Effector CD8-positive, alpha-beta T cell (primary cell): ENCODE results near the gene XXYLT1.
"Not testable (repeated sequence)": the region's sequence is repeated elsewhere in the genome, so short reads cannot be mapped to it uniquely, and the experiment has no call there.

Source experiments
- DNase-seq: peaks from one replicate; lab custom pipeline; 2025; lab: John Stamatoyannopoulos, UW

The XXYLT1 gene

DNA sequence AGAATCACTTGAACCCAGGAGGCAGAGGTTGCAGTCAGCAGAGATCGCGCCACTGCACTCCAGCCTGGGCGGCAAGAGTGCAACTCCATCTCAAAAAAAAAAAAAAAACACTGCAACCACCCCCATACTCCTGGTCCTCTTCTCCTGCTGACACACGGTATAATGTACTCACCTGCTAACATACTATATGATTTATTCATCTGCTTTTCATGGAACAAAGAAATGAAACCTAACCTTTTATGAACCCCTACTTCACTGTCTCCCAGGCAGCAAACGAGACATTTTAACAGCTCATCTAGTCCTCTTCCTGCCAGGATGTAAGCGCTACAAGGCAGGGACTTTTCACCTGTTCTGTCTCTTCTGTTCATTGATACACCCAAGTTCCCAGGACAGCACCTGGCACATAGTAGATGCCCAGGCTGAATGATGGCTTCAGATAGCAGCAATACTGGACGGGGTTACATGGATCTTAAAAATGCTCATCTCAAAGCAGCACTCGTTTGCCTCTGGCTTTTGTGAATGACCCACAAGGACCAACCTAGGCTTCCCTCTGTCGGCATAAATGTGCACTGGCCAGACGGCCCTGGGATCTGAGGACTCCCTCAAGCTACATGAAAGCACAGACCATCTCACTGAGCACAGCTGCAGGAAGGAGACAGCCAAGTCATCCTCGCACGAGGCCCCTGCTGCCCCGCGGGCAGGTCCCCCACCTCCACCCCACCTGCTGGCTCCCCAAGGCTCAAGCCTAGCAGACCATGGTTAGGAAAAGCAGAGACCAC, 20.3 kb downstream of the XXYLT1 start:
- no peak for DNase-seq

- no peak for DNase-seq
These were observed 21.0 kb downstream of the XXYLT1 start for GRCh38 chr3:195249858-195250464.

DNA sequence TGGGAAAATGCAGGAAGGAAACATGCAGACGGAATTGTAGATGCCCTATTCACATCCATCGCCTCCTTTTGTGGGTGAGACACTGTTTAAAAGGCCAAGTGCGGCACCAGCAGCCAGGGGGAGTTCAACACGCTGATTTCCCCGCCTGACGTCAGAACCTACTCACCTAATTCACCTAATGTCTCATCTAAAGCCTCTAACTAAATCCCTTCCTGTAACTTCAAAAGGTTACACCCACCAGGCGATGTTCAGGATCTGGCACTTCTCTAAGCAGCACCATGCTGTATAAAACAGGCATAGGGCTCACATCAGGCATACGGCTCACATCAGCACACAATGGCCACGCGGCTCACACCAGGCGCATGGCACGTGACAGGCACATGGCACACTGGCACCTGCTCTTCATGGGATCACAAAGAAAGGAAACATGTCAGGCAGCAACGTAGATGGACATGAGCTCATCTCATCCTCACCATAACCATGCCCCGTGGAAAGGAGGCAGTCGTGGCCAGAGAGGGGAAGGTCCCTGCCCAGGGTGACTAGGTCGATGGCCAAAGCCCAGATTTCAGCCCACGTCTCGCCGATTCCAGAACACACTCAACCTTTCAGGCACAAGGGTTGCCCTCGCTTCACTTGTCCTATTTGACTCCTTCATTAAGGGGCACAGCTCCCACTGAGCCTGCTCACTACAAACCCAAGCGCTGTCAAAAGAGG, 21.7 kb downstream of the XXYLT1 start:
- no peak for DNase-seq

GRCh38 chr3:195248281-195248680, 22.7 kb downstream of the XXYLT1 start:
- DNase-seq, result no peak

GRCh38 chr3:195247863-195248189, 23.1 kb downstream of the XXYLT1 start:
- DNase-seq, result no peak

DNA sequence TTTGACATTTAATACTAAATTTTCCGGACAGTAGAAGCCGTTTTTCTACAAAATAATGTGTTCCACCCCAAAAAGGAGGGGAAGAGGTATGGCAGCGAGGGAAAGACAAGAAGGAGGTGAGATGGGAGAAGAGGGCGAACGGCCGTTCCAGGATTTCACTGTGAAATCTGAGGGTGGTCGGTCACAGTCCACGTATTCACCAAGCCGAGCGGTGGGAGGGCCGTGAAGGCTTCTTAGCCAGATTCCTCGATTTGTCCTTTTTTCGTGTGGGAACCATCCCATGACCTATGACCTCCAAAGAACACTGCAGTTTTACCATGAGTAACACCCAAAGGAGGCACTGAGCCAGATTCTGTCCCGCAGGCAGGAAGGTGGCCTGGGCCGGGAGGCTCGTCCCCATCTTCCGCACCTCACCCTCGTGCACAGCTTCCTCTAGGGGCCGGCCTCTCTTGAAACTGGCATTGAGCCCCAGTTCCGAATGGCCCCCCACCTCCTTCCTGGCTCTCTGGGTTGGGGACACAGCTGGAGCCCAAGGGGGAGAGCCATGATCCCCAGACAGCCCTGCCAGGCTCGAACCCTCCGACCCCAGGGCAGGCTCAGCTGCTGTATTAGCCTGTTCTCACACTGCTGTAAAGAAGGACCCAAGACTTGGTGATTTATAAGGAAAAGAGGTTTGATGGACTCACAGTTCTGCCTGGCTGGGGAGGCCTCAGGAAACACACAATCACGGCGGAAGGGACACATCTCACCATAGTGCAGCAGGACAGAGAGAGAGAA, 23.7 kb downstream of the XXYLT1 start:
- no peak for DNase-seq

GRCh38 chr3:195246581-195246995, 24.4 kb downstream of the XXYLT1 start:
- no peak for DNase-seq

GRCh38 chr3:195245531-195245951, 25.4 kb downstream of the XXYLT1 start:
- DNase-seq, result no peak

GRCh38 chr3:195241592-195242355, 29.2 kb downstream of the XXYLT1 start:
- no peak for DNase-seq

DNA sequence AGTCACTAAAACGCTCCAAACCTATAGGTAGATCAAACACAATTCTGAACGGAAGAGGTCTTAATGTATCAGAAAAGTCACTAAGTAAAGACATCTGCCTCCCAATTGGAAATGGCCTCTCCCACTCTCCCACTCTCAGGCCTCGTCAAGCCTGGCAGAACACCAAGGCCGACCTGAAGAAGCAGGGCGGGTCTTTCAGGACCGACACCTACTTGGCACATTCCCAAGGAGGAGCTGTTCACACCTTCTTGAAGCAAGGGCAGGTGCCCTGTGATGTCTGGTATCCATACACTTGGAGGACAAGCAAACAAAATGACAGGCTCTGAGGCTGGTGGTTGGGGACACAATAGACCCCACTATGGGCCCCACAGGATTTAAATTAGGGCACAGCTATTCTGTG, 30.0 kb downstream of the XXYLT1 start:
- no peak for DNase-seq

- no peak for DNase-seq
These were observed 30.7 kb downstream of the XXYLT1 start for GRCh38 chr3:195240171-195240701.

DNA sequence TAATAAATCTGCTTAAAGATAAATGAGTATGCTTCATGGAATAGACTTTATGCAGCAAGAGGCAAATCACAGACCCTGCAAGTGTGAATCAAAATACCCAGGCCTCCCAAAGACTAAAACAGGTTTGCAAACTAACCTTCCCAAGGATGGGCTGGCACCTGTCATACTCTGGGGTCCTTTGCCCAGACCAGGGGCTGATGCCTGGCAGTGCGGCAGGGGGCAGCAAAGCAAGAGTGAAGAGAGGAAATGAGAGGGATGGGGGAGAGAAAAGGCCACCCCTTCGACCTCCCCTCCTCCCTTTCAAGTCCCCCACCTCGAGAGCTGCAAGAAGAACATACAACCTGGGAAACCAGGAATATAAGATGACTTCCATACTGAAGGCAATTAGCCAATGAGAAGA, 31.8 kb downstream of the XXYLT1 start:
- DNase-seq, result no peak

- DNase-seq, result no peak
These were observed 32.3 kb downstream of the XXYLT1 start for GRCh38 chr3:195238586-195239118.

DNA sequence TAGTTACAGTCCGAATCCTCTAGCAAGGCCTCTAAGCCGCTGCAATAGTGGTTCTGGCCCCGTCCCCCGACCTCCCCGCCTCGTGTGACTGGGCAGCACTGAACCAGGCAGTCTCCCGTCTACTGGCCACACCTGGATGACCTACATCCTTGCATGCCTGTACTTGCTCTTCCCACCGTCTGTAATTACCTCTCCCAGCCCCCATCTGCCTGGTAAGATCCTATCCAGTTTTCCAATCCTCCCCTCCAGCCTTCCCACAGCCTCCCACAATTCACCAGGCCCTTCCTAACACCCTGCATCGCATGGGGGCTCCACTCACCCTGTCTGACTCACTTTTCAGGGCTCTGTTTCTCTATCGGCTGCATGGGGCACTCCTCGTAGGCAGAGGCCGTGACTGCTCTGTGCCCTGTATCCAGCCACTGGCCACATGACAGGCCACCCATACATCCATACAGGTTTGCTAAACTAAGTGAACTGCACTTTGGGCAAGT, 32.8 kb downstream of the XXYLT1 start:
- no peak for DNase-seq

GRCh38 chr3:195236801-195237570, 34.0 kb downstream of the XXYLT1 start:
- no peak for DNase-seq

DNA sequence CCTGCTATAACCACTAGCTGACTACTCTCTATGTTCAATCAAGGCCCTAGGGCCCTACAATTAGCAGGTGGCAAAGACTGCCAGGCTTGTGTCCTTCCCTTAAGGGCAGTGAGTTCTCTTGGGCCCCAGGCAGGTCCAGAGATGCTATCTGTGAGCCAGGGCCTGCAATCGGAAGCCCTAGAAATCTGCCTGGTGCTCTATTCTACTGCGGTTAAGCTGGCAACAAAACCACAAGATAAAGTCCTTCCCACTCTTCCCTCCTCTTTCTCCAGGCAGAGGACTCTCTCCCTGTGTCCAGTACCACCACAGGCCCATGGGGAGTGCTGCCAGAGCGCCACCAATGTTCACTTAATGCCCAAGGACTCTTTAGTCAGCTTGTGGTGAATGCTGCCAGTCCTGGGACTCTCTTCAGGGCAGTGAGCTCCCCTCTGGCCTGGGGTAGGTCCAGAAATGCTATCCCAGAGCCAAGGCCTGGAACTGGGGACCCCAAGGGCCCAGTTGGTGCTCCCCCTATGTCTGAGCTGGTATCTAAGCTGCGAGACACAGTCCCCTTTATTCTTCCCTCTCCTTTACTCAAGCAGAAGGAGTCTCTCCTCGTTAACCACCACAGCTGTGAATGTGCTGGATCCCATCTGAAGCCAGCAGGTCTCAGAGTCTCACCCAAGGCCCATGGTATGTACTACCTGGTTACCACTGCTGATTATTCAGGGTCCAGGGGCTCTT, 34.7 kb downstream of the XXYLT1 start:
- DNase-seq, result no peak

DNA sequence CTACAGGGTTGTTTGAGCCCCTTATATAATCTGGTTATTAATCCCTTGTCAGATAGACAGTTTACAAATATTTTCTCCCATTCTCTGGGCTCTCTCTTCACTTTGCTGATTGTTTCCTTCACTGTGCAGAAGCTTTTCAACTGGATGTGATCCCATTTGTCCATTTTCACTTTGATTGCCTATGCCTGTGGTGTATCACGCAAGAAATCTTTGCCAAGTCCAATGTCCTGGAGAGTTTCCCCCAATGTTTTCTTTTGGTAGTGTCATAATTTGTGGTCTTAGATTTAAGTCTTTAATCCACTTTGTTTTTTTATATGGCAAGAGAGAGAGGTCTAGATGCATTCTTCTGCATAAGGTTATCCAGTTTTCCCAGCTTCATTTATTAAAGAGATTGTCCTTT, 40.7 kb downstream of the XXYLT1 start:
- DNase-seq, result no peak

DNA sequence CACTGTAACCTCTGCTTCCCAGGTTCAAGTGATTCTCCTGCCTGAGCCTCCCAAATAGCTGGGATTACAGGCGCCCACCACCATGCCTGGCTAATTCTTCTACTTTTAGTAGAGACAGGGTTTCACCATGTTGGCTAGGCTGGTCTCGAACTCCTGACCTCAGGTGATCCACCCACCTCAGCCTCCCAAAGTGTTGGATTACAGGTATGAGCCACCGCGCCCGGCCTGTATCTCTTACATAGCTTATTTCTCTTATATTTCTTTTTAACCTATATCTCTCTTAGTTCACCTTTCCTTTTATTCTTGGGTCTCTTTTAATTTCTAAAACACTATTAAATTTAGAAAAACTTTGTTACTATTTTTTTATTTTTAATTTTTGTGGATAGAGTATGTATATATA, 42.1 kb downstream of the XXYLT1 start:
- not testable (repeated sequence) for DNase-seq

- no peak for DNase-seq
These were observed 43.1 kb downstream of the XXYLT1 start for GRCh38 chr3:195227871-195228270.
